Astrocyte (in vitro differentiated cells and primary cell): Measurements from ENCODE around the gene ITGA2B. TPM values are rescaled to one million over a fixed set of nuclear protein-coding genes. Genes with fewer than 3 reads are reported as not detected.

ENCODE experiments used
- DNase-seq: peaks from one replicate; pipeline ENCODE4 v3.0.0-alpha.2; 2010; ENCODE audit warnings: low read depth
- FAIRE-seq: peaks from 2 replicates; lab custom pipeline; 2011; peaks lifted over from hg19 to GRCh38; lab: Jason Lieb, UNC
- H2AFZ ChIP-seq: 2 replicates; pipeline ENCODE4 v1.6.0; 2012; ENCODE audit warnings: low read depth, low read length, inconsistent platforms
- H3K27ac ChIP-seq: 2 replicates; pipeline ENCODE4 v1.5.1; 2011; ENCODE audit warnings: low read depth, low read length, inconsistent platforms
- H3K27me3 ChIP-seq: 2 replicates; pipeline ENCODE4 v1.6.0; 2011; ENCODE audit warnings: low read length, inconsistent platforms; ENCODE audit not compliant: insufficient read depth
- H3K36me3 ChIP-seq: 2 replicates; pipeline ENCODE4 v1.5.1; 2011; ENCODE audit warnings: low read length, inconsistent platforms; ENCODE audit not compliant: insufficient read depth
- H3K4me1 ChIP-seq: 2 replicates; pipeline ENCODE4 v1.5.1; 2011; ENCODE audit warnings: low read length, inconsistent platforms; ENCODE audit not compliant: insufficient read depth
- H3K4me2 ChIP-seq: 2 replicates; pipeline ENCODE4 v1.6.0; 2012; ENCODE audit warnings: low read length, inconsistent platforms
- H3K4me3 ChIP-seq: 2 replicates; pipeline ENCODE4 v1.5.1; 2011; ENCODE audit warnings: low read depth, mild to moderate bottlenecking, low read length, inconsistent platforms; ENCODE audit not compliant: insufficient read depth
- H3K79me2 ChIP-seq: 2 replicates; pipeline ENCODE4 v1.6.0; 2012; ENCODE audit warnings: mild to moderate bottlenecking, low read length, inconsistent platforms; ENCODE audit not compliant: insufficient read depth
- H3K9ac ChIP-seq: 2 replicates; pipeline ENCODE4 v1.6.0; 2012; ENCODE audit warnings: mild to moderate bottlenecking, low read length, inconsistent platforms
- H3K9me3 ChIP-seq: 2 replicates; pipeline ENCODE4 v1.5.1; 2012; ENCODE audit warnings: low read depth, mild to moderate bottlenecking, low read length, inconsistent platforms; ENCODE audit not compliant: insufficient read depth
- H4K20me1 ChIP-seq: 2 replicates; pipeline ENCODE4 v1.6.0; 2012; ENCODE audit warnings: low read length, inconsistent platforms; ENCODE audit not compliant: insufficient read depth
- H3K27ac Mint-ChIP-seq: one replicate; pipeline ENCODE4 v1.8.0; 2021; ENCODE audit warnings: mild to moderate bottlenecking, mixed read lengths; ENCODE audit not compliant: unreplicated experiment
- H3K27me3 Mint-ChIP-seq: one replicate; pipeline ENCODE4 v1.8.0; 2021; ENCODE audit warnings: low read depth, mixed read lengths; ENCODE audit not compliant: unreplicated experiment
- H3K36me3 Mint-ChIP-seq: one replicate; pipeline ENCODE4 v1.8.0; 2021; ENCODE audit warnings: low read depth, mixed read lengths; ENCODE audit not compliant: unreplicated experiment
- H3K4me1 Mint-ChIP-seq: one replicate; pipeline ENCODE4 v1.8.0; 2021; ENCODE audit warnings: low read depth, mixed read lengths; ENCODE audit not compliant: unreplicated experiment
- H3K4me3 Mint-ChIP-seq: one replicate; pipeline ENCODE4 v1.8.0; 2021; ENCODE audit warnings: mild to moderate bottlenecking, moderate library complexity, mixed read lengths; ENCODE audit not compliant: unreplicated experiment
- H3K9me3 Mint-ChIP-seq: one replicate; pipeline ENCODE4 v1.8.0; 2021; ENCODE audit warnings: mild to moderate bottlenecking, mixed read lengths; ENCODE audit not compliant: unreplicated experiment
- EZH2 ChIP-seq: IDR thresholded peaks from 2 replicates; pipeline ENCODE4 v1.6.1; 2012; ENCODE audit warnings: mild to moderate bottlenecking, low read length, inconsistent platforms; ENCODE audit not compliant: insufficient read depth
- total RNA-seq: library from RNA; stranded (reverse); gene quantifications from 2 replicates; pipeline ENCODE4 v1.2.1, GENCODE V29; 2021
- TF ChIP-seq, protein P1 (sequence below): IDR thresholded peaks from 2 replicates; pipeline ENCODE4 v1.5.1; 2011; ENCODE audit warnings: low read depth, mild to moderate bottlenecking, inconsistent platforms, low read length, moderate library complexity; ENCODE audit not compliant: insufficient read depth

The ITGA2B gene
- total RNA-seq, 1 donor from 2014 or later, result 0.68 TPM

- FAIRE-seq (no peak), DNase-seq (no peak)
- no peak overlapping the region for H3K4me3 Mint-ChIP-seq
- no peaks in the 10 kb centered on the region for H3K9me3 ChIP-seq
- no peaks in the 10 kb centered on the region for H3K9me3 Mint-ChIP-seq
- H3K36me3 ChIP-seq, result no peaks in the 10 kb centered on the region
- no peaks in the 10 kb centered on the region for H4K20me1 ChIP-seq
- H3K4me1 ChIP-seq, result no peaks in the 10 kb centered on the region
- peaks cover 15% of the 10 kb centered on the region for H3K27me3 Mint-ChIP-seq
- no peaks in the 10 kb centered on the region for H3K4me1 Mint-ChIP-seq
- no peak overlapping the region for H3K4me3 ChIP-seq
- H2AFZ ChIP-seq, result no peak overlapping the region
- TF ChIP-seq, protein P1, sequence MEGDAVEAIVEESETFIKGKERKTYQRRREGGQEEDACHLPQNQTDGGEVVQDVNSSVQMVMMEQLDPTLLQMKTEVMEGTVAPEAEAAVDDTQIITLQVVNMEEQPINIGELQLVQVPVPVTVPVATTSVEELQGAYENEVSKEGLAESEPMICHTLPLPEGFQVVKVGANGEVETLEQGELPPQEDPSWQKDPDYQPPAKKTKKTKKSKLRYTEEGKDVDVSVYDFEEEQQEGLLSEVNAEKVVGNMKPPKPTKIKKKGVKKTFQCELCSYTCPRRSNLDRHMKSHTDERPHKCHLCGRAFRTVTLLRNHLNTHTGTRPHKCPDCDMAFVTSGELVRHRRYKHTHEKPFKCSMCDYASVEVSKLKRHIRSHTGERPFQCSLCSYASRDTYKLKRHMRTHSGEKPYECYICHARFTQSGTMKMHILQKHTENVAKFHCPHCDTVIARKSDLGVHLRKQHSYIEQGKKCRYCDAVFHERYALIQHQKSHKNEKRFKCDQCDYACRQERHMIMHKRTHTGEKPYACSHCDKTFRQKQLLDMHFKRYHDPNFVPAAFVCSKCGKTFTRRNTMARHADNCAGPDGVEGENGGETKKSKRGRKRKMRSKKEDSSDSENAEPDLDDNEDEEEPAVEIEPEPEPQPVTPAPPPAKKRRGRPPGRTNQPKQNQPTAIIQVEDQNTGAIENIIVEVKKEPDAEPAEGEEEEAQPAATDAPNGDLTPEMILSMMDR, result no peak
- TF ChIP-seq EZH2, result no peak
- no peaks in the 10 kb centered on the region for H3K36me3 Mint-ChIP-seq
- no peak overlapping the region for H3K4me2 ChIP-seq
- H3K27me3 ChIP-seq, result peaks cover 3% of the 10 kb centered on the region
- no peak overlapping the region for H3K27ac Mint-ChIP-seq
- no peak overlapping the region for H3K9ac ChIP-seq
- no peak overlapping the region for H3K27ac ChIP-seq
- H3K79me2 ChIP-seq, result no peaks in the 10 kb centered on the region
Observed at GRCh38 chr17:44334727-44335126, 54.7 kb downstream of the ITGA2B start.

- no peak for FAIRE-seq
- no peak overlapping the region for H2AFZ ChIP-seq
Observed at GRCh38 chr17:44334315-44334714, 55.1 kb downstream of the ITGA2B start.

DNA sequence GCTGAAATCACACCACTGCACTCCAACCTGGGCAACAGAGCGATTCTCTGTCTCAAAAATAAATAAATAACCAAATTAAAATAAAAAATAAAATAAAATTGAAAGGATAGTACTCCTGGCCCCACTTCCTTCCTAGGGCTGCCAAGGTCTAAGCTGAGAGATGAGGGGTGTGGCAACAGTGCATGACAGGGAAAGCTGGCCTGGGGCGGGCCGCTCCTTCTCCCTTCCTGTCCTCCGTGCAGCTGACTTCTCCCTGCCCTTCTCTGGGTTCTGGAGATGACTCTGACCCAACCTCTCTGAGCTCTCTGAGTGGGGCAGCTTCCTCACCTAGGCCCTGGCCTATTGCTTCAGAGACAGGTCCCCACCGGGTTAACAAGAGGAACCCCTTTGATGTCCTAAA lies 56.1 kb downstream of the ITGA2B start:
- Histone ChIP-seq H3K36me3 (no peaks in the 10 kb centered on the region), H3K4me1 (no peaks in the 10 kb centered on the region), H3K4me3 (no peak overlapping the region), H3K4me2 (no peak overlapping the region), H3K9ac (no peak overlapping the region), H3K27ac (no peak overlapping the region), H4K20me1 (no peaks in the 10 kb centered on the region), H3K27me3 (peaks cover 3% of the 10 kb centered on the region), H2AFZ (no peak overlapping the region), H3K79me2 (no peaks in the 10 kb centered on the region), H3K9me3 (no peaks in the 10 kb centered on the region)
- FAIRE-seq (no peak), DNase-seq (no peak)
- H3K9me3 Mint-ChIP-seq, result no peaks in the 10 kb centered on the region
- no peaks in the 10 kb centered on the region for H3K36me3 Mint-ChIP-seq
- TF ChIP-seq, protein P1, result no peak
- no peak for TF ChIP-seq EZH2
- H3K27ac Mint-ChIP-seq, result no peak overlapping the region
- H3K4me1 Mint-ChIP-seq, result no peaks in the 10 kb centered on the region
- H3K4me3 Mint-ChIP-seq, result no peak overlapping the region
- peaks cover 15% of the 10 kb centered on the region for H3K27me3 Mint-ChIP-seq

More at GRCh38 chr17:44334315-44334714, 55.1 kb downstream of the ITGA2B start:
- Mint-ChIP-seq H3K9me3 (no peaks in the 10 kb centered on the region), H3K36me3 (no peaks in the 10 kb centered on the region), H3K4me3 (no peak overlapping the region), H3K27ac (no peak overlapping the region), H3K4me1 (no peaks in the 10 kb centered on the region), H3K27me3 (peaks cover 15% of the 10 kb centered on the region)
- H3K4me2 ChIP-seq, result no peak overlapping the region
- no peaks in the 10 kb centered on the region for H4K20me1 ChIP-seq
- H3K4me1 ChIP-seq, result no peaks in the 10 kb centered on the region
- H3K4me3 ChIP-seq, result no peak overlapping the region
- H3K27me3 ChIP-seq, result peaks cover 3% of the 10 kb centered on the region
- no peaks in the 10 kb centered on the region for H3K79me2 ChIP-seq
- TF ChIP-seq, protein P1, result no peak
- TF ChIP-seq EZH2, result no peak
- no peak overlapping the region for H3K9ac ChIP-seq
- no peaks in the 10 kb centered on the region for H3K36me3 ChIP-seq
- H3K27ac ChIP-seq, result no peak overlapping the region
- H3K9me3 ChIP-seq, result no peaks in the 10 kb centered on the region
- DNase-seq, result no peak
